Liver (tissue), 9 donors: Measurements from ENCODE around the gene KCNMA1. TPM values are rescaled to one million over a fixed set of nuclear protein-coding genes. Genes with fewer than 3 reads are reported as not detected.

Source experiments
- DNase-seq: peaks from one replicate; pipeline ENCODE4 v3.0.0-alpha.2; 2017; ENCODE audit warnings: low spot score
- H3K27ac ChIP-seq, 2 donors: one replicate each; pipeline ENCODE4 v1.7.0; 2013; ENCODE audit warnings: inconsistent platforms in 2 of 2, low read length in 2 of 2, control low read depth in 1 of 2, low read depth in 1 of 2, mild to moderate bottlenecking in 1 of 2
- H3K27me3 ChIP-seq, 4 donors: one replicate each; pipeline versions ENCODE4 v1.6.1 to v1.7.0; 2013; ENCODE audit warnings: low read length in 3 of 4, inconsistent platforms in 1 of 4, mild to moderate bottlenecking in 1 of 4, moderate library complexity in 1 of 4; ENCODE audit not compliant: control insufficient read depth in 4 of 4, insufficient read depth in 4 of 4
- H3K36me3 ChIP-seq, 4 donors: one replicate each; pipeline versions ENCODE4 v1.6.1 to v1.7.0; 2013; ENCODE audit warnings: low read length in 3 of 4, mild to moderate bottlenecking in 3 of 4, low read depth in 1 of 4, moderate library complexity in 1 of 4; ENCODE audit not compliant: control insufficient read depth in 4 of 4, insufficient read depth in 3 of 4
- H3K4me1 ChIP-seq, 4 donors: one replicate each; pipeline versions ENCODE4 v1.6.1 to v1.7.0; 2013; ENCODE audit warnings: low read length in 3 of 4, mild to moderate bottlenecking in 3 of 4, moderate library complexity in 1 of 4; ENCODE audit not compliant: control insufficient read depth in 4 of 4, insufficient read depth in 4 of 4
- H3K4me3 ChIP-seq, 3 donors: one replicate each; pipeline versions ENCODE4 v1.6.1 to v1.7.0; 2013; ENCODE audit warnings: low read length in 3 of 3, control low read depth in 1 of 3, low read depth in 1 of 3, mild to moderate bottlenecking in 1 of 3
- H3K9ac ChIP-seq, 2 donors: one replicate each; pipeline ENCODE4 v1.7.0; 2013; ENCODE audit warnings: low read length in 2 of 2, mild to moderate bottlenecking in 2 of 2, moderate library complexity in 2 of 2, control low read depth in 1 of 2, low read depth in 1 of 2
- H3K9me3 ChIP-seq, 4 donors: one replicate each; pipeline versions ENCODE4 v1.6.1 to v1.7.0; 2013; ENCODE audit warnings: low read length in 3 of 4; ENCODE audit not compliant: control insufficient read depth in 4 of 4
- EGR1 ChIP-seq, 2 donors: IDR thresholded peaks; 2 replicates each; pipeline ENCODE4 v1.6.1; 2016 to 2018; ENCODE audit warnings: antibody characterized with exemption in 2 of 2, low read depth in 2 of 2
- FOXA1 ChIP-seq: IDR thresholded peaks from 2 replicates; pipeline ENCODE4 v1.6.1; 2016; ENCODE audit warnings: antibody characterized with exemption
- FOXA2 ChIP-seq: IDR thresholded peaks from 2 replicates; pipeline ENCODE4 v1.6.1; 2016; ENCODE audit warnings: antibody characterized with exemption
- GABPA ChIP-seq, 2 donors: IDR thresholded peaks in 1 of 2; conservative IDR thresholded peaks in 1 of 2; 2 replicates each; pipeline ENCODE4 v1.6.1; 2016; ENCODE audit warnings: antibody characterized with exemption in 2 of 2, mild to moderate bottlenecking in 1 of 2, moderate library complexity in 1 of 2
- HNF4A ChIP-seq, 2 donors: conservative IDR thresholded peaks; 2 replicates each; pipeline ENCODE4 v1.6.1; 2016; ENCODE audit warnings: antibody characterized with exemption in 2 of 2, mild to moderate bottlenecking in 2 of 2
- HNF4G ChIP-seq: IDR thresholded peaks from 2 replicates; pipeline ENCODE4 v1.6.1; 2016; ENCODE audit warnings: antibody characterized with exemption
- JUND ChIP-seq, 2 donors: IDR thresholded peaks; 2 replicates each; pipeline ENCODE4 v1.6.1; 2016; ENCODE audit warnings: antibody characterized with exemption in 2 of 2
- NR2F2 ChIP-seq: IDR thresholded peaks from 2 replicates; pipeline ENCODE4 v1.6.1; 2016; ENCODE audit warnings: antibody characterized with exemption
- RAD21 ChIP-seq, 2 donors: IDR thresholded peaks; 2 replicates each; pipeline ENCODE4 v1.6.1; 2016; ENCODE audit warnings: antibody characterized with exemption in 2 of 2, mild to moderate bottlenecking in 2 of 2
- RXRA ChIP-seq, 2 donors: IDR thresholded peaks; 2 replicates each; pipeline ENCODE4 v1.6.1; 2017 to 2018; ENCODE audit warnings: antibody characterized with exemption in 2 of 2, mild to moderate bottlenecking in 1 of 2
- SP1 ChIP-seq: IDR thresholded peaks from 2 replicates; pipeline ENCODE4 v1.6.1; 2018; ENCODE audit warnings: antibody characterized with exemption, mild to moderate bottlenecking
- TAF1 ChIP-seq: conservative IDR thresholded peaks from 2 replicates; pipeline ENCODE4 v1.6.1; 2016; ENCODE audit warnings: antibody characterized with exemption, mild to moderate bottlenecking
- YY1 ChIP-seq: IDR thresholded peaks from 2 replicates; pipeline ENCODE4 v1.6.1; 2016; ENCODE audit warnings: antibody characterized with exemption, mild to moderate bottlenecking
- WGBS: extraction: QIAGEN DNeasy Blood & Tissue Kit; methylation state at CpG from one replicate; pipeline ENCODE4 v1.1.7; 2013; 5-methylcytosine and 5-hydroxymethylcytosine counted together
- polyA plus RNA-seq, 2 donors: library from polyadenylated mRNA; stranded (reverse) in 1 of 2; unstranded in 1 of 2; fragments of 200-250 nt in 1 of 2; fragments of >200 nt in 1 of 2; fragmentation: Nextera tagmentation in 1 of 2; extraction: Ambion mirVana in 1 of 2; gene quantifications; one replicate each; pipeline versions ENCODE4 v1.2.1 to v1.2.3, GENCODE V29; 2013 to 2015
- total RNA-seq, 2 donors: library from RNA; depleted of rRNA; stranded (reverse); fragments of >200 nt; gene quantifications; one replicate each; pipeline ENCODE4 v1.2.3, GENCODE V29; 2014
- TF ChIP-seq, protein P1 (sequence below): IDR thresholded peaks from 2 replicates; pipeline ENCODE4 v1.6.1; 2016; ENCODE audit warnings: antibody characterized with exemption
- TF ChIP-seq, protein P2 (sequence below): fragments of 150-350 bp; IDR thresholded peaks from 2 replicates; pipeline ENCODE4 v1.5.1; 2017; ENCODE audit warnings: improper control_type of control experiment, low read depth, low read length; ENCODE audit not compliant: missing input control
- TF ChIP-seq, protein P3 (sequence below): IDR thresholded peaks from 2 replicates; pipeline ENCODE4 v1.6.1; 2016; ENCODE audit warnings: antibody characterized with exemption
- TF ChIP-seq, protein P4 (sequence below): IDR thresholded peaks from 2 replicates; pipeline ENCODE4 v1.6.1; 2016; ENCODE audit warnings: antibody characterized with exemption
- TF ChIP-seq, protein P5 (sequence below): IDR thresholded peaks from 2 replicates; pipeline ENCODE4 v1.6.1; 2016; ENCODE audit warnings: antibody characterized with exemption, mild to moderate bottlenecking
- donor health status: healthy.
- donor health status: healthy.
- donor health status: healthy.
- donor health status: healthy.
- donor health status: healthy.

KCNMA1 gene
- total and polyA plus RNA-seq, 4 donors = 2.5 to 9.7 (median 4.7) TPM

DNA sequence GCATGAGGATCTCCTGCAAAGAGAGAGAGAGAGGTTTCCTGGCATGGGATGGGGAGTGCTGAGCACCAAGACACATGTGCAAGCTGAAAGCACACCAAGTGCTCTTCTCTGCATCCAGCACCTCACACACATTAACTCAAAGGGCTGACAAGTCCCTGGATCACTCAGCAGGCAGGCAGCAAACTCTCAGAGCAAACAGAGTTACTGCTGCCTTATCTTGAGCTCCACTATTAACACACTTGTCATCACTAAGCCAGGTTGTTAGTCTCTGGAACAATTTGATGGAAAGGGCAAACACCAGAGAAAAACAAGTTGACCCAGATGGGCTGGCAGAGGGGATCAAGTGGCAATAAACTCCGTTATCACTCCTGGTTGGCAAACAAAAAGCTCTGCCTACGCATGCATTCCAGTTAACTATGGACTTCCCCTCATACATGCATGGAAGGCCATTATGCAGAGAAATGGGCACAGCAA is 349.9 kb downstream of the KCNMA1 start:
- Histone ChIP-seq H3K9ac (no peak overlapping the region), H3K36me3 (no peaks in the 10 kb centered on the region), H3K4me1 (peaks cover 0 to 30% (median 19%) of the 10 kb centered on the region in 4 donors), H3K4me3 (no peak overlapping the region), H3K9me3 (no peaks in the 10 kb centered on the region), H3K27ac (peak overlapping the region; percentile 46 to 50), H3K27me3 (no peaks in the 10 kb centered on the region)
- TF ChIP-seq FOXA1 = no peak
- TF ChIP-seq, protein P1, sequence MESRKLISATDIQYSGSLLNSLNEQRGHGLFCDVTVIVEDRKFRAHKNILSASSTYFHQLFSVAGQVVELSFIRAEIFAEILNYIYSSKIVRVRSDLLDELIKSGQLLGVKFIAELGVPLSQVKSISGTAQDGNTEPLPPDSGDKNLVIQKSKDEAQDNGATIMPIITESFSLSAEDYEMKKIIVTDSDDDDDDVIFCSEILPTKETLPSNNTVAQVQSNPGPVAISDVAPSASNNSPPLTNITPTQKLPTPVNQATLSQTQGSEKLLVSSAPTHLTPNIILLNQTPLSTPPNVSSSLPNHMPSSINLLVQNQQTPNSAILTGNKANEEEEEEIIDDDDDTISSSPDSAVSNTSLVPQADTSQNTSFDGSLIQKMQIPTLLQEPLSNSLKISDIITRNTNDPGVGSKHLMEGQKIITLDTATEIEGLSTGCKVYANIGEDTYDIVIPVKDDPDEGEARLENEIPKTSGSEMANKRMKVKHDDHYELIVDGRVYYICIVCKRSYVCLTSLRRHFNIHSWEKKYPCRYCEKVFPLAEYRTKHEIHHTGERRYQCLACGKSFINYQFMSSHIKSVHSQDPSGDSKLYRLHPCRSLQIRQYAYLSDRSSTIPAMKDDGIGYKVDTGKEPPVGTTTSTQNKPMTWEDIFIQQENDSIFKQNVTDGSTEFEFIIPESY = peak; percentile 69
- TF ChIP-seq, protein P2, sequence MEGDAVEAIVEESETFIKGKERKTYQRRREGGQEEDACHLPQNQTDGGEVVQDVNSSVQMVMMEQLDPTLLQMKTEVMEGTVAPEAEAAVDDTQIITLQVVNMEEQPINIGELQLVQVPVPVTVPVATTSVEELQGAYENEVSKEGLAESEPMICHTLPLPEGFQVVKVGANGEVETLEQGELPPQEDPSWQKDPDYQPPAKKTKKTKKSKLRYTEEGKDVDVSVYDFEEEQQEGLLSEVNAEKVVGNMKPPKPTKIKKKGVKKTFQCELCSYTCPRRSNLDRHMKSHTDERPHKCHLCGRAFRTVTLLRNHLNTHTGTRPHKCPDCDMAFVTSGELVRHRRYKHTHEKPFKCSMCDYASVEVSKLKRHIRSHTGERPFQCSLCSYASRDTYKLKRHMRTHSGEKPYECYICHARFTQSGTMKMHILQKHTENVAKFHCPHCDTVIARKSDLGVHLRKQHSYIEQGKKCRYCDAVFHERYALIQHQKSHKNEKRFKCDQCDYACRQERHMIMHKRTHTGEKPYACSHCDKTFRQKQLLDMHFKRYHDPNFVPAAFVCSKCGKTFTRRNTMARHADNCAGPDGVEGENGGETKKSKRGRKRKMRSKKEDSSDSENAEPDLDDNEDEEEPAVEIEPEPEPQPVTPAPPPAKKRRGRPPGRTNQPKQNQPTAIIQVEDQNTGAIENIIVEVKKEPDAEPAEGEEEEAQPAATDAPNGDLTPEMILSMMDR = no peak
- peak; percentile 80 to 96 for TF ChIP-seq RXRA (IDR thresholded peaks at IDR 0.05)
- peak; percentile 65 for TF ChIP-seq SP1
- TF ChIP-seq, protein P3, sequence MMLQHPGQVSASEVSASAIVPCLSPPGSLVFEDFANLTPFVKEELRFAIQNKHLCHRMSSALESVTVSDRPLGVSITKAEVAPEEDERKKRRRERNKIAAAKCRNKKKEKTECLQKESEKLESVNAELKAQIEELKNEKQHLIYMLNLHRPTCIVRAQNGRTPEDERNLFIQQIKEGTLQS = no peak
- TF ChIP-seq, protein P4, sequence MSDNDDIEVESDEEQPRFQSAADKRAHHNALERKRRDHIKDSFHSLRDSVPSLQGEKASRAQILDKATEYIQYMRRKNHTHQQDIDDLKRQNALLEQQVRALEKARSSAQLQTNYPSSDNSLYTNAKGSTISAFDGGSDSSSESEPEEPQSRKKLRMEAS = peak; percentile 80
- peak; percentile 13 for TF ChIP-seq HNF4G
- peak; percentile 70 to 85 for TF ChIP-seq HNF4A (conservative IDR thresholded peaks at IDR 0.05)
- TF ChIP-seq YY1 = peak; percentile 77
- TF ChIP-seq TAF1 = no peak
- TF ChIP-seq RAD21 (IDR thresholded peaks at IDR 0.05) = peak; percentile 43 to 57
- TF ChIP-seq EGR1 (IDR thresholded peaks at IDR 0.05; ENCODE audit: low read depth in 2 of 2) = no peak
- TF ChIP-seq JUND (IDR thresholded peaks at IDR 0.05) = peak in 1 of 2 donors; percentile 74
- no peak for TF ChIP-seq NR2F2
- TF ChIP-seq FOXA2 = peak; percentile 65
- TF ChIP-seq, protein P5, sequence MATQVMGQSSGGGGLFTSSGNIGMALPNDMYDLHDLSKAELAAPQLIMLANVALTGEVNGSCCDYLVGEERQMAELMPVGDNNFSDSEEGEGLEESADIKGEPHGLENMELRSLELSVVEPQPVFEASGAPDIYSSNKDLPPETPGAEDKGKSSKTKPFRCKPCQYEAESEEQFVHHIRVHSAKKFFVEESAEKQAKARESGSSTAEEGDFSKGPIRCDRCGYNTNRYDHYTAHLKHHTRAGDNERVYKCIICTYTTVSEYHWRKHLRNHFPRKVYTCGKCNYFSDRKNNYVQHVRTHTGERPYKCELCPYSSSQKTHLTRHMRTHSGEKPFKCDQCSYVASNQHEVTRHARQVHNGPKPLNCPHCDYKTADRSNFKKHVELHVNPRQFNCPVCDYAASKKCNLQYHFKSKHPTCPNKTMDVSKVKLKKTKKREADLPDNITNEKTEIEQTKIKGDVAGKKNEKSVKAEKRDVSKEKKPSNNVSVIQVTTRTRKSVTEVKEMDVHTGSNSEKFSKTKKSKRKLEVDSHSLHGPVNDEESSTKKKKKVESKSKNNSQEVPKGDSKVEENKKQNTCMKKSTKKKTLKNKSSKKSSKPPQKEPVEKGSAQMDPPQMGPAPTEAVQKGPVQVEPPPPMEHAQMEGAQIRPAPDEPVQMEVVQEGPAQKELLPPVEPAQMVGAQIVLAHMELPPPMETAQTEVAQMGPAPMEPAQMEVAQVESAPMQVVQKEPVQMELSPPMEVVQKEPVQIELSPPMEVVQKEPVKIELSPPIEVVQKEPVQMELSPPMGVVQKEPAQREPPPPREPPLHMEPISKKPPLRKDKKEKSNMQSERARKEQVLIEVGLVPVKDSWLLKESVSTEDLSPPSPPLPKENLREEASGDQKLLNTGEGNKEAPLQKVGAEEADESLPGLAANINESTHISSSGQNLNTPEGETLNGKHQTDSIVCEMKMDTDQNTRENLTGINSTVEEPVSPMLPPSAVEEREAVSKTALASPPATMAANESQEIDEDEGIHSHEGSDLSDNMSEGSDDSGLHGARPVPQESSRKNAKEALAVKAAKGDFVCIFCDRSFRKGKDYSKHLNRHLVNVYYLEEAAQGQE = peak; percentile 68
- TF ChIP-seq GABPA (IDR thresholded peaks at IDR 0.05 in 1 of 2, conservative IDR thresholded peaks at IDR 0.05 in 1 of 2) = no peak
- 23% methylated on average over 2 of the region's 2 CpGs for WGBS
- DNase-seq = no peak
